Gastroesophageal sphincter (tissue), 4 donors: Measurements from ENCODE around the gene MLLT10. TPM values are rescaled to one million over a fixed set of nuclear protein-coding genes. Genes with fewer than 3 reads are reported as not detected.

Experiments used
- ATAC-seq: fragments of 150-250 bp; one replicate; pipeline ENCODE4 v1.9.1; 2016; ENCODE audit warnings: mild to moderate bottlenecking, moderate library complexity
- H3K27ac ChIP-seq, 4 donors: fragments of 200-600 bp; sonication (generic) in 3 of 4; 1 replicate in 3 of 4; 2 replicates in 1 of 4; pipeline ENCODE4 v1.5.1; 2016 to 2019
- H3K27me3 ChIP-seq: fragments of 200-600 bp; sonication (generic); one replicate; pipeline ENCODE4 v1.5.1; 2019
- H3K36me3 ChIP-seq, 2 donors: fragments of 200-600 bp; sonication (generic); one replicate each; pipeline ENCODE4 v1.5.1; 2019; ENCODE audit warnings: control low read depth in 1 of 2
- H3K4me1 ChIP-seq, 3 donors: fragments of 200-600 bp; sonication (generic); 1 replicate in 2 of 3; 2 replicates in 1 of 3; pipeline ENCODE4 v1.5.1; 2016 to 2019; ENCODE audit warnings: control low read depth in 2 of 3
- H3K4me3 ChIP-seq, 2 donors: fragments of 200-600 bp; sonication (generic); one replicate each; pipeline ENCODE4 v1.5.1; 2019; ENCODE audit warnings: mild to moderate bottlenecking in 1 of 2, moderate library complexity in 1 of 2
- H3K9me3 ChIP-seq, 3 donors: fragments of 200-600 bp; sonication (generic); one replicate each; pipeline ENCODE4 v1.5.1; 2017 to 2019; ENCODE audit warnings: control low read depth in 2 of 3
- EP300 ChIP-seq: sonication (generic); formaldehyde crosslinking; IDR thresholded peaks from one replicate; pipeline ENCODE4 v1.6.1; 2017; ENCODE audit warnings: antibody characterized with exemption, mild to moderate bottlenecking
- POLR2A ChIP-seq, 2 donors: fragments of 450-650 bp; IDR thresholded peaks; one replicate each; pipeline ENCODE4 v1.6.1; 2017; ENCODE audit warnings: antibody characterized with exemption in 2 of 2, mild to moderate bottlenecking in 2 of 2, moderate library complexity in 1 of 2
- POLR2AphosphoS5 ChIP-seq: sonication (generic); formaldehyde crosslinking; IDR thresholded peaks from one replicate; pipeline ENCODE4 v1.6.1; 2017; ENCODE audit warnings: antibody characterized with exemption
- WGBS, 2 donors: methylation state at CpG; one replicate each; pipeline ENCODE4 v1.1.5; 2018; ENCODE audit warnings: low coverage in 1 of 2; 5-methylcytosine and 5-hydroxymethylcytosine counted together
- total RNA-seq, 4 donors: library from RNA; depleted of rRNA; stranded (reverse); fragments of >200 nt; gene quantifications; one replicate each; pipeline ENCODE4 v1.1.0, GENCODE V29; 2016
- TF ChIP-seq, protein P1 (sequence below), 4 experiments: fragments of 200-600 bp in 2 of 4; fragments of 450-650 bp in 2 of 4; sonication (generic) in 1 of 4; IDR thresholded peaks; one replicate each; pipeline ENCODE4 v1.5.1; 2017 to 2019; ENCODE audit warnings: antibody characterized with exemption in 4 of 4, mild to moderate bottlenecking in 2 of 4, moderate library complexity in 2 of 4

The MLLT10 gene
- total RNA-seq, 4 donors from 2014 or later: 27.2 to 52.1 (median 39.0) TPM

DNA sequence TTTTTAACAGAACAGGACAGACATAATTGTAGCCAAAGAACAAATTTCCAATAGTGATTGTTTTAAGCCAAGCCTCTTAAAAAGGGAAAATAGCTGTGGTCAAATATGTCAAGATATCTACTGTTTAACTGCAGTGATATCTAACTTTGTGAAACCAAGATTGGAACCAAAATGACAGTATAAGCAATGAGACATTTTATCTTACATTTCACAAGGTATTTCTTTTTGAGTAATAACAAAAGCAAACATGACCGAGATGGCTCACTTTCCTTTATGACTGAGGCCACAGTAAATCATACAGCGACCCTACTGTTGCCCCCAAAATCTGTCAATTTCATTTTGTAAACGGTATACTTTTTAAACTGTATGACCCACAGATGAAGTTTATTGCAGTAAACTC, 215.8 kb downstream of the MLLT10 start:
- H3K4me3 ChIP-seq: no peak overlapping the region
- WGBS, 2 donors: 44 to 60% methylated on average over 3 of the region's 3 CpGs

DNA sequence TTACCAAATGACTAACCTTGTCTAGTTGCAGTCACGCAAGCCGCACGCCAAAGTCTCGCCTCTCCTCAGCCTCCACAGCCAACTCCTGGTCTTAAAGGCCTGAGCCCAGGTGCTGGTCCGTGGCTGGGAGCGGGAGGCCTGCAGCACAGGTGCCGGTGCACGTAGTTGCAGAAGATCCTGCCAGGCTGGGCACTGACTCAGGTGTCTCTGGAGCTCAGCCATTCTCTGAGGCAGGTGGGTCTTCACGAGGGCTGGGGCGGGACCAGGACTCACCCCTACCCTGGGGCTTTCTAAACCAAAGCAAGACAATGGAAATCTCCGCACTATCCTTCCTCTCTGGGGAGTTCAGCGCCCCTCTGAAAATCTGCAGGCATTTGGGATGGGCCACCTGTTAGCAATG, 216.4 kb downstream of the MLLT10 start:
- no peak overlapping the region for H3K27ac ChIP-seq
- no peak for ATAC-seq
- no CpG with 5 or more reads among the region's 12 CpGs for WGBS, 2 donors
- no peak for TF ChIP-seq EP300
- TF ChIP-seq POLR2A (IDR thresholded peaks at IDR 0.05): no peak
- no peak for TF ChIP-seq POLR2AphosphoS5
- TF ChIP-seq, protein P1, sequence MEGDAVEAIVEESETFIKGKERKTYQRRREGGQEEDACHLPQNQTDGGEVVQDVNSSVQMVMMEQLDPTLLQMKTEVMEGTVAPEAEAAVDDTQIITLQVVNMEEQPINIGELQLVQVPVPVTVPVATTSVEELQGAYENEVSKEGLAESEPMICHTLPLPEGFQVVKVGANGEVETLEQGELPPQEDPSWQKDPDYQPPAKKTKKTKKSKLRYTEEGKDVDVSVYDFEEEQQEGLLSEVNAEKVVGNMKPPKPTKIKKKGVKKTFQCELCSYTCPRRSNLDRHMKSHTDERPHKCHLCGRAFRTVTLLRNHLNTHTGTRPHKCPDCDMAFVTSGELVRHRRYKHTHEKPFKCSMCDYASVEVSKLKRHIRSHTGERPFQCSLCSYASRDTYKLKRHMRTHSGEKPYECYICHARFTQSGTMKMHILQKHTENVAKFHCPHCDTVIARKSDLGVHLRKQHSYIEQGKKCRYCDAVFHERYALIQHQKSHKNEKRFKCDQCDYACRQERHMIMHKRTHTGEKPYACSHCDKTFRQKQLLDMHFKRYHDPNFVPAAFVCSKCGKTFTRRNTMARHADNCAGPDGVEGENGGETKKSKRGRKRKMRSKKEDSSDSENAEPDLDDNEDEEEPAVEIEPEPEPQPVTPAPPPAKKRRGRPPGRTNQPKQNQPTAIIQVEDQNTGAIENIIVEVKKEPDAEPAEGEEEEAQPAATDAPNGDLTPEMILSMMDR (IDR thresholded peaks at IDR 0.05): no peak
- no peak overlapping the region for H3K4me3 ChIP-seq
- peaks cover 0 to 21% of the 10 kb centered on the region in 2 donors for H3K36me3 ChIP-seq
- H3K9me3 ChIP-seq: no peaks in the 10 kb centered on the region
- H3K27me3 ChIP-seq: no peaks in the 10 kb centered on the region
- no peaks in the 10 kb centered on the region for H3K4me1 ChIP-seq

More for the DNA sequence above, 215.8 kb downstream of the MLLT10 start:
- Histone ChIP-seq H3K4me1 (no peaks in the 10 kb centered on the region), H3K36me3 (peaks cover 0 to 21% of the 10 kb centered on the region in 2 donors), H3K27me3 (no peaks in the 10 kb centered on the region), H3K27ac (no peak overlapping the region), H3K9me3 (no peaks in the 10 kb centered on the region)
- ATAC-seq: no peak
- TF ChIP-seq, protein P1 (IDR thresholded peaks at IDR 0.05): no peak
- TF ChIP-seq POLR2AphosphoS5 (no peak), POLR2A (IDR thresholded peaks at IDR 0.05) (no peak), EP300 (no peak)

DNA sequence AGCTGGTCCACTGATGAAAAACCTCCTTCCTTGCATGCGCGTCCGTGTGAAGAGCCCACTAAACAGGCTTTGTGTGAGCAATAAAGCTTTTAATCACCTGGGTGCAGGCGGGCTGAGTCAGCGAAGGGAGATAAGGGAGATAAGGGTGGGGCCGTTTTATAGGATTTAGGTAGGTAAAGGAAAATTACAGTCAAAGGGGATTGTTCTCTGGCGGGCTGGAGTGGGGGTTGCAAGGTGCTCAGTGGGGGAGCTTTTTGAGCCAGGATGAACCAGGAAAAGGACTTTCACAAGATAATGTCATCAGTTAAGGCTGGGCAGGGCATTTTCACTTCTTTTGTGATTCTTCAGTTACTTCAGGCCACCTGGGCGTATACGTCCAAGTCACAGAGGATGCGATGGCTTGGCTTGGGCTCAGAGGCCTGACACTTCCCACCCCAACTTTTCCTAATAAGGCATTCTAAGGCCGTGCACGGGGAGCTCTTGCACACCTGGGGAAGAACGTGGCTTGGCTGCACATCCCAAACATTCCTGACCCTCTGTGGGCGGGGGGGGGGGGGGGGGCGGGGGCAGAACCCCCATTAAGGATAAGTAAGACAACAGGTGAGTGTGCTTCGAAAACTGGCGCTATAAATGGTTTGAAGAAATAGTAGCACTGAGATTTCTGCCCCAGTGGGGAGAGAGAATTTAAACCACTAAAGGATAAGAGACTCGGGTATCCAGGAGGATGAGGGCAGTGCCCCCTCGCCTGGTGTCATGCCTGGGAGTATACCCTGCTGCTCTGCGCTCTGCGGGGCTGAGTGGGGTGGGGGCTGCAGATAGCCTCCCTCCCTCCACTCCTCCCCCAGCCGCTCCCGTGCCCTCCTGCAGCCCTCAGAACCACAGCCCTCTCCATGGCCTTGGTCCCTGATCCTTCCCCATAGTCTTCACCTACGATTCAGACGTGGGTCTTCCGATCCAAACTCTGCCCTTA, 217.6 kb downstream of the MLLT10 start:
- H3K36me3 ChIP-seq: peaks cover 0 to 22% of the 10 kb centered on the region in 2 donors
- no peak overlapping the region for H3K4me3 ChIP-seq
- H3K27ac ChIP-seq: no peak overlapping the region
- peak; percentile 42 for ATAC-seq
- H3K9me3 ChIP-seq: no peaks in the 10 kb centered on the region
- H3K4me1 ChIP-seq: no peaks in the 10 kb centered on the region
- WGBS, 2 donors: 76 to 92% methylated on average over 7 to 14 of the region's 26 CpGs
- TF ChIP-seq, protein P1 (IDR thresholded peaks at IDR 0.05): no peak
- TF ChIP-seq POLR2AphosphoS5 (no peak), POLR2A (IDR thresholded peaks at IDR 0.05) (no peak), EP300 (no peak)
- H3K27me3 ChIP-seq: no peaks in the 10 kb centered on the region

DNA sequence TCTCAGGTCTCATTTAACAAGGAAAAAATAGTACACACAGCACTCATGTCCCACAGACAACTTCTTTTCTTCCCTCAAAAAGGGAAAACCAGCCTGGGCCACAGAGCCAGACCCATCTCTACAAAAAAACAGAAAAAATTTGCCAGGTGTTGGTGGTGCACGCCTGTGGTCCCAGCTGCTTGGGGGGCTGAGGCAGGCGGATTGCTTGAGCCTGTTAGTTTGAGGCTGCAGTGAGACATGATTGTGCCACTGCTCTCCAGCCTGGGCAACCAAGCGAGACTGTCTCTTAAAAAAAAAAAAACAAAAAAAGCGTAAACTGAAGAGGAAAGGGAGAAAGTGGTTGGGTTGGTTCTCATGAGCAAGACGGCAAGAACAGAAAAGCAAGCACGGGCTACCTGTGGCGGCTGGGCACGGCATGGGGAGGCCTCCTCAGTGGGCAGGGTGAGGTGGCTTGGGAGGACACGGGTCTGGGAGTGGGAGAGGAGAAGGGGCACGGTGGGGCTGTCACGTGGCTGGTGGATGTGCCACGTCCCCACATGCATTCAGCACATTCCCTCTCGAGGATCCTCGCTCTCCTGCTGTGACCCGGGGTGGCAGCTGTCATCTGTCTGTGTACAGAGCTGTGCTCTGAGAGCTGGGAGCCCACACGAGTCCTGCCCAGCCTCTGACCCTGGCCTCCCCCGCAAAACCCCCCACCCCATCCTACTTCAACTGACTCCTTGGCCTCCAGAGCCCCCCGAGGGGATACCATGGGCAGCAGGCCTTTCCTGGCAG, 219.7 kb downstream of the MLLT10 start:
- no peaks in the 10 kb centered on the region for H3K27me3 ChIP-seq
- ATAC-seq: no peak

More for the DNA sequence above, 219.7 kb downstream of the MLLT10 start:
- Histone ChIP-seq H3K9me3 (no peaks in the 10 kb centered on the region), H3K36me3 (peaks cover 0 to 43% of the 10 kb centered on the region in 2 donors), H3K4me3 (no peak overlapping the region), H3K4me1 (no peaks in the 10 kb centered on the region), H3K27ac (no peak overlapping the region)
- no peak for TF ChIP-seq POLR2A (IDR thresholded peaks at IDR 0.05)
- TF ChIP-seq EP300: no peak
- no peak for TF ChIP-seq POLR2AphosphoS5
- TF ChIP-seq, protein P1 (IDR thresholded peaks at IDR 0.05): no peak
- WGBS, 2 donors: 91 to 92% methylated on average over 5 to 11 of the region's 18 CpGs
